A673 (cell line): Measurements from ENCODE around the gene ARFGEF2. TPM values are rescaled to one million over a fixed set of nuclear protein-coding genes. Genes with fewer than 3 reads are reported as not detected.

ENCODE experiments used
- BruUV-seq: library from RNA; stranded (reverse); fragments of 400-500 nt; replicated peaks from 2 replicates; lab custom pipeline; 2021; lab: Mats Ljungman, UMichigan
- CTCF ChIA-PET: fragments of 300-600 bp; sonication (Branson Sonifier 250); formaldehyde crosslinking; loops from one replicate; lab custom pipeline; 2022; ENCODE audit warnings: antibody characterized with exemption; lab: Charles Lee
- POLR2A ChIA-PET: fragments of 300-600 bp; sonication (Branson Sonifier 250); formaldehyde crosslinking; loops from one replicate; lab custom pipeline; 2022; ENCODE audit warnings: antibody characterized with exemption; ENCODE audit not compliant: low non-redundant PET; lab: Charles Lee
- DNase-seq: peaks from one replicate; pipeline ENCODE4 v3.0.0-alpha.2; 2015; ENCODE audit warnings: low spot score
- H3K27ac ChIP-seq: fragments of 200-600 bp; sonication (generic); 2 replicates; pipeline ENCODE4 v1.5.1; 2016; ENCODE audit warnings: mixed run types, low read depth, mild to moderate bottlenecking, mixed read lengths, antibody characterized with exemption, low read length; ENCODE audit not compliant: poor library complexity, severe bottlenecking
- H3K27me3 ChIP-seq: fragments of 200-600 bp; sonication (generic); replicated peaks from 2 replicates; pipeline ENCODE4 v1.6.1; 2017; ENCODE audit warnings: mixed run types, low read depth, mild to moderate bottlenecking, mixed read lengths, antibody characterized with exemption, low read length; ENCODE audit not compliant: insufficient read depth, poor library complexity
- H3K36me3 ChIP-seq: fragments of 200-600 bp; sonication (generic); 2 replicates; pipeline ENCODE4 v1.6.1; 2016; ENCODE audit warnings: mixed run types, mild to moderate bottlenecking, mixed read lengths, antibody characterized with exemption, low read length; ENCODE audit not compliant: insufficient read depth, poor library complexity, severe bottlenecking
- H3K4me1 ChIP-seq: fragments of 200-600 bp; sonication (generic); 2 replicates; pipeline ENCODE4 v1.6.1; 2017; ENCODE audit warnings: mixed run types, mild to moderate bottlenecking, mixed read lengths, antibody characterized with exemption, low read length; ENCODE audit not compliant: insufficient read depth, poor library complexity, severe bottlenecking
- H3K4me3 ChIP-seq: fragments of 200-600 bp; sonication (generic); 2 replicates; pipeline ENCODE4 v1.5.1; 2016; ENCODE audit warnings: low read depth, mixed run types, mild to moderate bottlenecking, mixed read lengths, low read length; ENCODE audit not compliant: poor library complexity, severe bottlenecking
- H3K9me3 ChIP-seq: fragments of 200-600 bp; sonication (generic); 2 replicates; pipeline ENCODE4 v1.6.1; 2016; ENCODE audit warnings: mixed run types, low read depth, mild to moderate bottlenecking, mixed read lengths, antibody characterized with exemption, low read length; ENCODE audit not compliant: poor library complexity, severe bottlenecking
- EZH2 ChIP-seq: fragments of 200-600 bp; sonication (generic); IDR thresholded peaks from 2 replicates; pipeline ENCODE4 v1.6.1; 2017; ENCODE audit warnings: borderline replicate concordance, low read depth, mild to moderate bottlenecking, mixed read lengths, antibody characterized with exemption, low read length; ENCODE audit not compliant: poor library complexity, severe bottlenecking
- intact Hi-C: fragments of 100-400 bp; cut with micrococcal nuclease; formaldehyde crosslinking; loops from one replicate; pipeline ENCODE4 v1.10.0; 2022; ENCODE audit not compliant: unreplicated experiment
- total RNA-seq: library from RNA; stranded (reverse); gene quantifications from 2 replicates; pipeline ENCODE4 v1.2.3, GENCODE V29; 2021
- TF ChIP-seq, protein P1 (sequence below): fragments of 300-800, 200-600 bp; sonication (generic); conservative IDR thresholded peaks from 2 replicates; pipeline ENCODE4 v1.5.1; 2017; ENCODE audit warnings: low read depth, mild to moderate bottlenecking, antibody characterized with exemption, low read length, moderate library complexity, mixed read lengths

Gene ARFGEF2
- total RNA-seq, 1 experiment from 2014 or later = 26.1 TPM

DNA sequence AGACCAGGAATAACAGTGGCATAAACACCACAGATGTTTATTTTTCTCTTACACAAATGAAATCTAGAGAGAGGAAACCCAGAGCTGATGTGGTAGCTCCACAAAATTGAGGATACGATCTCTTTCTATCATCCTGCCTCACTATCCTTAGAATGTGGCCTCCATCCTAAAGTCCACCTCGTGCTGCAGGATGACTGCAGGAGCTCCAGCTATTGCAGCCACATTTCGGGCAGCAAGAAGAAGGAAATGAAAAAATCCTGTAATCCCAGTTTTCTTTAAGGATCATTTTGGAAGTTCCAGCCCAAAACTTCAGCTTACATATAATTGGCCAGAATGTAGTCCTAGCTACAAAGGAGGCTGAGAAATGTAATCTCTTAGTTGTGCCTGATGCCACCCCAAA lies 41.2 kb upstream of the ARFGEF2 start:
- H3K4me1 ChIP-seq = peaks cover 28% of the 10 kb centered on the region
- peak overlapping the region; percentile 78 for H3K27ac ChIP-seq
- ChIA-PET POLR2A (no interaction called here), CTCF (no interaction called here)
- TF ChIP-seq, protein P1, sequence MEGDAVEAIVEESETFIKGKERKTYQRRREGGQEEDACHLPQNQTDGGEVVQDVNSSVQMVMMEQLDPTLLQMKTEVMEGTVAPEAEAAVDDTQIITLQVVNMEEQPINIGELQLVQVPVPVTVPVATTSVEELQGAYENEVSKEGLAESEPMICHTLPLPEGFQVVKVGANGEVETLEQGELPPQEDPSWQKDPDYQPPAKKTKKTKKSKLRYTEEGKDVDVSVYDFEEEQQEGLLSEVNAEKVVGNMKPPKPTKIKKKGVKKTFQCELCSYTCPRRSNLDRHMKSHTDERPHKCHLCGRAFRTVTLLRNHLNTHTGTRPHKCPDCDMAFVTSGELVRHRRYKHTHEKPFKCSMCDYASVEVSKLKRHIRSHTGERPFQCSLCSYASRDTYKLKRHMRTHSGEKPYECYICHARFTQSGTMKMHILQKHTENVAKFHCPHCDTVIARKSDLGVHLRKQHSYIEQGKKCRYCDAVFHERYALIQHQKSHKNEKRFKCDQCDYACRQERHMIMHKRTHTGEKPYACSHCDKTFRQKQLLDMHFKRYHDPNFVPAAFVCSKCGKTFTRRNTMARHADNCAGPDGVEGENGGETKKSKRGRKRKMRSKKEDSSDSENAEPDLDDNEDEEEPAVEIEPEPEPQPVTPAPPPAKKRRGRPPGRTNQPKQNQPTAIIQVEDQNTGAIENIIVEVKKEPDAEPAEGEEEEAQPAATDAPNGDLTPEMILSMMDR = no peak
- TF ChIP-seq EZH2 = no peak
- no peaks in the 10 kb centered on the region for H3K36me3 ChIP-seq
- H3K9me3 ChIP-seq = no peaks in the 10 kb centered on the region
- no peak for DNase-seq
- BruUV-seq = no TSS peak
- no peak overlapping the region for H3K4me3 ChIP-seq
- intact Hi-C loops = no loop called here
- no peaks in the 10 kb centered on the region for H3K27me3 ChIP-seq

DNA sequence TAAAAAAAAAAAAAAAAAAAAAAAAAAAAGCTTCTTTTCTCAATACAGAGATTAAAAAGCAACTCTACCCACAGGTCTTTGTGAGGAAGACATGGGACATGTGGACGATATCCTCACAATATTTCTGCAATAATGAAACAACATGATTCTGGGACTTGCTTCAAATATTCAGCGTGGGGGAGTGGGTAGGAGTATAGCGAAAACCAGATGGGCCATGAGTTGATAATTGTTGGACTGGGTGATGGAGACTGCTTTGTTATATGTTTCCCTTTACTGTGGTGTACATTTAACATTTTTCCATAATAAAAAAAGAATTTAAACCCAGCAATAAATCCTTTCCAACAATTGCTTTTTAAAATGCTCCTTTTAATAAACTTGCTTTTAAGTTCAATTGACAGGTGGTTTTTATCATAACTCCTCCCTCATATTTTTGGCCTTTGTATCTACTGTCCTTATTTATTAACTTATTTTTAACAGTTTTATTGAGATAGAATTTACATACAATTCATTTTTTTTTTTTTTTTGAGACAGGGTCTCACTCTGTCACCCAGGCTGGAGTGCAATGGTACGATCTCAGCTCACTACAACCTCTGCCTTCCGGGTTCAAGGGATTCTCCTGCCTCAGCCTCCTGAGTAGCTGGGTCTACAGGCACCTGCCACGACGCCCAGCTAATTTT lies 40.4 kb upstream of the ARFGEF2 start:
- ChIA-PET CTCF (no interaction called here), POLR2A (interaction anchor here (0.6 kb wide), 1 partner anchor 11 kb away, joined by 3 read pairs; no protein-coding TSS in a partner anchor)
- no peaks in the 10 kb centered on the region for H3K9me3 ChIP-seq
- H3K4me1 ChIP-seq = peaks cover 28% of the 10 kb centered on the region
- DNase-seq = no peak
- no peaks in the 10 kb centered on the region for H3K36me3 ChIP-seq
- H3K4me3 ChIP-seq = no peak overlapping the region
- no peaks in the 10 kb centered on the region for H3K27me3 ChIP-seq
- H3K27ac ChIP-seq = peak overlapping the region; percentile 78
- TF ChIP-seq, protein P1 = no peak
- TF ChIP-seq EZH2 = no peak
- intact Hi-C loops = no loop called here
- BruUV-seq = no TSS peak

DNA sequence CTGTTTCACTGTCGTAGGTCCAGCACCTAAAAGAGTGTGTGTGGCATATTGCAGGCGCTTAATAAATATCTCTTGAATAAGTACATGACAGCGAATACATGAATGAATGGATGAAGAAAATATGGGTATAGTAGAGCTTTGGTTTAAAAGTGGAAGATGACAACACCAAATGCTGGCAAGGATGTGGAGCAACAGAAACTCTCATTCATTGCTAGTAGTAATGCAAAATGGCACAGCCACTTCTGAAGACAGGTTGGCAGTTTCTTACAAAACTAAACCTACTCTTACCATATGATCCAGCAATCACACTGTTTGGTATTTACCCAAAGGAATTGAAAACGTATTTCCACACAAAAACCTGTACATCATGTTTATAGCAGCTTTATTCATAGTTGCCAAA lies 36.3 kb upstream of the ARFGEF2 start:
- no peak overlapping the region for H3K4me3 ChIP-seq
- no peaks in the 10 kb centered on the region for H3K9me3 ChIP-seq
- no TSS peak for BruUV-seq
- CTCF ChIA-PET = no interaction called here
- H3K4me1 ChIP-seq = peaks cover 39% of the 10 kb centered on the region
- no peaks in the 10 kb centered on the region for H3K36me3 ChIP-seq
- peak overlapping the region; percentile 72 for H3K27ac ChIP-seq
- TF ChIP-seq EZH2 = no peak
- TF ChIP-seq, protein P1 = no peak
- DNase-seq = no peak
- no peaks in the 10 kb centered on the region for H3K27me3 ChIP-seq
- POLR2A ChIA-PET = no interaction called here
- intact Hi-C loops = no loop called here
